ENCODE results near the gene CFAP77. TPM values are rescaled to one million over a fixed set of nuclear protein-coding genes. Genes with fewer than 3 reads are reported as not detected.

Gene CFAP77
- total RNA-seq, 2 experiments from 2014 or later: not detected

DNA sequence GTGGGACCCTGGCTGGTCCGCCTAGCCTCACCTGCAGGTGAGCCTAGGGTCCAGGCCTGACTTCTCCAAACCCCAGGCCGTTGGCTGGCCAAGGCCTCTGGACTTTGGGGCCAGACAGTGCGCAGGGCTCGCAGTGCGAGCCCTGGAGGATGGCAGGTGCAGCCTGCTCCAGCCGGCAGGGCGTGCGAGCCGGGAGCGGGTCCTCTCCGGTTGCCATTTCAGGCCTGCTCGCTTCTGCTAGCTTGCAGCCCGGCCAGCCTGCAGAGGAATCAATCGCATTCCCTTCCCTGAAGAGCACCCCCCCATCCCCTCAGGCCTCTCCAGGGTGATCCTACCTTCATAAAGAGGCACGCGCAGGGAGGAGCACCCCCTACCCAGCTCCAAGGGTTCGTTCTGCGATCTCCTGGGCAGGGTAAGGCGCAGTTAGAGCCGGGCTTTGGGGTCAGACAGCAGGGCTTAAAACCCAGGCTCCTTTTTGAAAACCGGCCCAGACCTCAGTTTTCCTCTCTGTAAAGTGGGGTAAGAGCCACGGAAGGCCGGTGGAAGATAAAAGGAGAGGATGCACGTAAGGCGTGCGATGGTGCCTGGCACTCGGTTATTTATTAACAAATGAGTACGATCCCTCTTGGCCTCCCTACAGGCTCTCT, 178.6 kb downstream of the CFAP77 start:
- ATAC-seq (no peak), DNase-seq (no peak)
- ChIA-PET CTCF (no interaction called here), POLR2A (interaction anchor here (0.7 kb wide), 1 partner anchor 174 kb away, joined by 5 read pairs; no protein-coding TSS in a partner anchor)
- no peak overlapping the region for H3K27ac Mint-ChIP-seq
- peaks cover 2% of the 10 kb centered on the region for H3K36me3 Mint-ChIP-seq (ENCODE audit: low read depth)
- peaks cover 68% of the 10 kb centered on the region for H3K27me3 Mint-ChIP-seq (ENCODE audit: low read depth)
- H3K9me3 Mint-ChIP-seq (ENCODE audit: insufficient read depth): no peaks in the 10 kb centered on the region
- H3K4me3 Mint-ChIP-seq: no peak overlapping the region
- peaks cover 2% of the 10 kb centered on the region for H3K4me1 Mint-ChIP-seq (ENCODE audit: low read depth)

DNA sequence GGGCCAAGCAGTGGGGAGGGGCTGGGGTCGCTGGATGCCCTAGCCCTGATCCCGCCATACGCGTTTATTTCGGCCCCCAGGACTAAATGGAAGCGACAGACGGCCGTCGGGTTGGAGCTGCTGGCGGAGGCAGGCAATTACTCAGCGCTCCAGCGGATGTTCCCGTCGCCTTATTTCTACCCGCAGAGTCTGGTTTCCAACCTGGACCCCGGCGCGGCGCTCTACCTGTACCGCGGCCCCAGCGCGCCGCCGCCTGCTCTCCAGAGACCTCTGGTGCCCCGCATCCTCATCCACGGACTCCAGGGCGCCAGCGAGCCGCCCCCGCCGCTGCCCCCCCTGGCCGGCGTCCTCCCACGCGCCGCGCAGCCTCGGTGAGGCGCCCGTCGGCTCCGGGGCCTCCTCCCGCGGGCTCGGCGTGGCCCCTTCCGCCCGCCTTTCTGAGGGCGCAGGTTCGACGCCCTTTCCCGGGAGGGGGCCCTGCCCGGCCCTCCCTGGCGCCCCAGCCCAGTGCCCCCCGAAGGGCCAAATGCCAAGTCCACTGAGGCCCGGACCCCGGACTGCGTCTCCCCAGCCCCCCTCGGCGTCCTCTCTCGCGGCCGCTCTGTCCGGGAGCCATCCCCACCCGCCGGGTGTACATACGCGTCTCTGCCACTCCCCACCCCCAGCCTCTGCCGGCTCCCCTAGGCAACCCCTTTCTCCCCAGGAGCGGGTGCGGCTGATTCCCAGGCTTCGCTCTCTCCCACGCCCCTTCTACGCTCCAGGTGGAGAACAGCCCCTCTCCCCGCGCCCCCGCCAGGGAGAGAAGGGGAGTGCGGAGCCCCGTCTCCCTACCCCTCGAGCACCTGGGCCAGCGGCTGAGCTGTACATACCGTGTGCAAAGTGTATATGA, 179.4 kb downstream of the CFAP77 start:
- H3K4me1 Mint-ChIP-seq (ENCODE audit: low read depth): peaks cover 2% of the 10 kb centered on the region
- H3K4me3 Mint-ChIP-seq: no peak overlapping the region
- ChIA-PET CTCF (no interaction called here), POLR2A (interaction anchor here (0.7 kb wide), 1 partner anchor 174 kb away, joined by 5 read pairs; no protein-coding TSS in a partner anchor)
- H3K36me3 Mint-ChIP-seq (ENCODE audit: low read depth): peaks cover 2% of the 10 kb centered on the region
- H3K27me3 Mint-ChIP-seq (ENCODE audit: low read depth): peaks cover 63% of the 10 kb centered on the region
- ATAC-seq (no peak), DNase-seq (no peak)
- H3K9me3 Mint-ChIP-seq (ENCODE audit: insufficient read depth): no peaks in the 10 kb centered on the region
- H3K27ac Mint-ChIP-seq: no peak overlapping the region

DNA sequence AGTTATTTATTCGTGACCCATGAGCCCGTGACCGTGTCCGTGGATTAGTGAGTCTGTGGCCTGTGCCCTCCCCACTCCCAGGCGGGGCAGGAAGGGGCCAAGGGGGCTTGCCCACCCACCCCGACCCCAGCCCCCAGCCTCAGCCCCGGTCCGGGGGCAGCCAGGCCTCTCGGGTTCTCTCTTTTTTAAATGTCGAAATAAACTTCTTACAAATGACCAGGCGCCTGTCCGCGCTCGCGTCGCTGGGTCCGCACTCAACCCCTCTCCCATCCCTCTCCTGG, 180.0 kb downstream of the CFAP77 start:
- peaks cover 57% of the 10 kb centered on the region for H3K27me3 Mint-ChIP-seq (ENCODE audit: low read depth)
- peaks cover 2% of the 10 kb centered on the region for H3K4me1 Mint-ChIP-seq (ENCODE audit: low read depth)
- H3K9me3 Mint-ChIP-seq (ENCODE audit: insufficient read depth): no peaks in the 10 kb centered on the region
- no peak for DNase-seq
- H3K4me3 Mint-ChIP-seq: no peak overlapping the region
- ChIA-PET CTCF (no interaction called here), POLR2A (no interaction called here)
- ATAC-seq: no peak
- peaks cover 2% of the 10 kb centered on the region for H3K36me3 Mint-ChIP-seq (ENCODE audit: low read depth)
- no peak overlapping the region for H3K27ac Mint-ChIP-seq

DNA sequence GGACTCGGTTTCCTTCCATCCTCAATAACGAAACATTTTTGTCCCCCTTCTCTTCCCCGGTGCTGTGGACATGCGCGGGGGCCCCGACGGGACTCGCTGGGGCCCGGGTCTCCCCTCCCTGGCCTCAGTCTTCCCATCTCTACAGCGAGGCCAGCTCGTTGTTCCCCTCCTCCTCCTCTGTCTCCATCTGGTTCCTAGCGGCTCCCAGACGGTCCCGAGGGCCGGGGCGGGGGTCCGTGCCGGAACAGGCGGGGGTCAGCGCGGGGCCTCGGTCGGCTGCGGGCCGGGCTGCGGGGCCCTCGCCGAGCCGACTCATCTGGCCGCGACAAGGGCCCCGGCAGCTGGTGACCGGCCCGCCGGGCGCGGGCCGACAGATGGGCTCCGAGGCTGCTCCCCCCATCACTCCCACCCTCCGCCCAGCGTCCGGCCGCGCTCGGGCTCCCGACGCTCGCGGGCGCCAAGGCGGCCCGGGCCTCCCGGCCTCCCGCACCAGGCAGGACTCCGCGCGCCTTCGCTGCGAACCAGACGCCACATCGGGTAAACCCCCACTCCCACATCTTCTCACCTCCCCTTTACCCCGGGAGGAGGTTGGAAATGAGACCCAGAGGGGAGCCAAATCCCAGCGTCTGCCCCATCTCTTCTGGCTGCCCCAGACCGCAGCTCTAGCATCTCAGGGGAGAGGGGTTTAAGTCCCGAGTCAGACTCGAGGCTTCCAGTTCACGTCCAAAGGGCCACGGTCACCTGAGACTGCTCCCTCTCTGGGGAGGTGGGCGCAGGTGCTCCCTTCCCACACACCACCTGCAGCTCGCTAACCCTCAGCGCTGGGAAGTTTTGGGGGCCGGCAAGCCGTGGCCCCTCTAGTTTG, 180.5 kb downstream of the CFAP77 start:
- H3K36me3 Mint-ChIP-seq (ENCODE audit: low read depth): peaks cover 2% of the 10 kb centered on the region
- no peak for ATAC-seq
- peaks cover 2% of the 10 kb centered on the region for H3K4me1 Mint-ChIP-seq (ENCODE audit: low read depth)
- no peak for DNase-seq
- H3K27ac Mint-ChIP-seq: no peak overlapping the region
- no peaks in the 10 kb centered on the region for H3K9me3 Mint-ChIP-seq (ENCODE audit: insufficient read depth)
- H3K27me3 Mint-ChIP-seq (ENCODE audit: low read depth): peaks cover 53% of the 10 kb centered on the region
- POLR2A ChIA-PET: no interaction called here
- H3K4me3 Mint-ChIP-seq: no peak overlapping the region
- CTCF ChIA-PET: interaction anchor here (1.3 kb wide), 1 partner anchor 14 kb away, joined by 3 read pairs; no protein-coding TSS in a partner anchor

DNA sequence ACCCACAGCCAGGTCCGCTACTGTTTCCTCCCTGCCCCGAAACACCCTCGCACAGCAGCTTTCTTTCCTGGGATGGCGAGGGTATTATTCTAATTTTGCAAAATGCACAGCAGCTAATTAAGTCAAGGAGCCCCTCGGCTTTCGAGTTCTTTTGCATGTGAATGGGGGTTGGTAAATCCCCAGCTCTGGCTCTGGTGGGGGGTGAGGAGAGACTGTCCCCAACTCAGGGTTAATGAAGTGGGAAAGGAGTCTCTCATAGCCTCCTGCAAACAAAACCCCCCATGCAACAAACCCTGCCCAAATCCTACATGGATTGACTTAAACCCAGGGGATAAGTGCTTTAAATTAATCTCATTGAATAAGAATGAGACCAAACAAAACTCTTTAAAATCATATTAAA, 181.2 kb downstream of the CFAP77 start:
- H3K36me3 Mint-ChIP-seq (ENCODE audit: low read depth): peaks cover 2% of the 10 kb centered on the region

DNA sequence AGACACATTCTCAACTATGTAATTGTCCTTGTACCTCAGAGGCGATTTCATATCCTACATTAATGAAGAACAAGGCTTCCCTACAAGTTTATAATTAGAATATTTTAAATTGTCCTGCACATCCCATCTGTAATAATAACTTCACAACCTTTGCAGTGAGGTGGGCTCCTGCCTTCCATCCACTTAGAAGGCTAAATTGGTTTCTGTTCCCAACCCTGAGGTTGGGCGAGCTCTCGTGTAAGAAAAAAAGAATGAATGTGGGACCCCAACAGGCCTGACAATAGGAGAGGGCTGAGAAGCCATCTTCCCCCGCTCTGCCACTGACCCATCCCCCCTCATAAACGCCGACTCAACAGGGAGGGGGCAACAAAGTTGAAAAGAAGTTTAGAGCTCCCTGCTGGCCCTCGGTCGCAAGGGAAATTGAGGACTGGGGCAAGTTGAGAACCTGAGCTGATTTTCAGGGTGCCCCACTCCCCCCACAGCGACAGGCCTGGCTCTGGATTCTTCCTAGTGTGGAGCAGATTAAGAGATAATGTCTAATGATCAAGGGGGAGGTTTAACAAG, 181.8 kb downstream of the CFAP77 start:
- no peak for ATAC-seq
- peaks cover 2% of the 10 kb centered on the region for H3K36me3 Mint-ChIP-seq (ENCODE audit: low read depth)
- ChIA-PET POLR2A (no interaction called here), CTCF (interaction anchor here (1.3 kb wide), 1 partner anchor 15 kb away, joined by 3 read pairs; no protein-coding TSS in a partner anchor)
- no peaks in the 10 kb centered on the region for H3K9me3 Mint-ChIP-seq (ENCODE audit: insufficient read depth)
- peaks cover 40% of the 10 kb centered on the region for H3K27me3 Mint-ChIP-seq (ENCODE audit: low read depth)
- no peak for DNase-seq
- no peak overlapping the region for H3K4me3 Mint-ChIP-seq
- H3K4me1 Mint-ChIP-seq (ENCODE audit: low read depth): peaks cover 2% of the 10 kb centered on the region
- no peak overlapping the region for H3K27ac Mint-ChIP-seq

More for the DNA sequence above, 181.2 kb downstream of the CFAP77 start:
- Mint-ChIP-seq H3K4me3 (no peak overlapping the region), H3K4me1 (ENCODE audit: low read depth) (peaks cover 2% of the 10 kb centered on the region), H3K27ac (no peak overlapping the region), H3K9me3 (ENCODE audit: insufficient read depth) (no peaks in the 10 kb centered on the region), H3K27me3 (ENCODE audit: low read depth) (peaks cover 46% of the 10 kb centered on the region)
- ChIA-PET CTCF (interaction anchor here (1.3 kb wide), 1 partner anchor 15 kb away, joined by 3 read pairs; no protein-coding TSS in a partner anchor), POLR2A (no interaction called here)
- ATAC-seq (no peak), DNase-seq (no peak)

DNA sequence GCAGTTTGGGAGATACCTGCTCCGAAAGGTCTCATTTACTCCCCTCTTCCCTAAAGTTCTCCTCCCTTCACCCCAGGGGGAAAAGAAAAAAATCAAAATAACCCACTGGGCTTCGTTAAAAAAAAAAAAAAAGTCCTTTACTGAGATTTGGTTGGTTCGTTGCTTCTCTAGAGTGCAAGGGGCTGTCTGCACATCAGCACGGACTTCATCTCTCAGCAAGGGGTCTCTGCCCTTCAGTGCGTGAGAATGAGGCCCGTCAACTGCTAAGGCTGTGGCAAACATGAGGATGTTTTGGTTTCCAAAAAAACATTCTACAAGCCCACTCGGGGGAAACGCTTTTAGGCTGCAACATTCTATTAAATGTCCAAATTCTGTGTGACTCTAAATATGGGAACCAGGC, 182.4 kb downstream of the CFAP77 start:
- no peaks in the 10 kb centered on the region for H3K9me3 Mint-ChIP-seq (ENCODE audit: insufficient read depth)
- H3K27me3 Mint-ChIP-seq (ENCODE audit: low read depth): peaks cover 40% of the 10 kb centered on the region
- POLR2A ChIA-PET: no interaction called here
- peaks cover 2% of the 10 kb centered on the region for H3K36me3 Mint-ChIP-seq (ENCODE audit: low read depth)
- H3K27ac Mint-ChIP-seq: no peak overlapping the region
- ATAC-seq (no peak), DNase-seq (no peak)
- CTCF ChIA-PET: no interaction called here
- H3K4me1 Mint-ChIP-seq (ENCODE audit: low read depth): peaks cover 2% of the 10 kb centered on the region
- H3K4me3 Mint-ChIP-seq: no peak overlapping the region

DNA sequence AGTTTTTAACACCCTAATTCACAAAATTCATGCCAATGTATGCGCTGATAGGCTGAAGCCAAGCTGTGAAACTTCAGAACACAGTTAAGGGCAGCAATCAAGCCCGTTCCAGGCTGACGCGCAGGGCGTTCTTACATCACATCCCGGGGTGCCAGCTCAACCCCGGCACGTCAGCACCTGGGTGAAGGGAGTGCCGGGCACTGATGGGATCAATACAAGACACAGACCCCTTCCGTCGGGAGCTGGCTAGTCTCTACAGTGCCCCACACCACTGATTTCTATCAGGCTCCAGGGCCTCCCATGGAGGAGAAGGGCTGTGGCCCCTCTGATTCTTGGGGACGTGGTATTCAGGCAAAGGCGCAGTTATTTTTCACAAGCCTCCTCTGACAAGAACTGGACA, 184.4 kb downstream of the CFAP77 start:
- POLR2A ChIA-PET: no interaction called here
- H3K36me3 Mint-ChIP-seq (ENCODE audit: low read depth): peaks cover 2% of the 10 kb centered on the region
- CTCF ChIA-PET: no interaction called here
- no peak for DNase-seq
- no peak overlapping the region for H3K27ac Mint-ChIP-seq
- ATAC-seq: no peak
- H3K27me3 Mint-ChIP-seq (ENCODE audit: low read depth): peaks cover 27% of the 10 kb centered on the region
- no peaks in the 10 kb centered on the region for H3K9me3 Mint-ChIP-seq (ENCODE audit: insufficient read depth)
- peaks cover 2% of the 10 kb centered on the region for H3K4me1 Mint-ChIP-seq (ENCODE audit: low read depth)
- no peak overlapping the region for H3K4me3 Mint-ChIP-seq

DNA sequence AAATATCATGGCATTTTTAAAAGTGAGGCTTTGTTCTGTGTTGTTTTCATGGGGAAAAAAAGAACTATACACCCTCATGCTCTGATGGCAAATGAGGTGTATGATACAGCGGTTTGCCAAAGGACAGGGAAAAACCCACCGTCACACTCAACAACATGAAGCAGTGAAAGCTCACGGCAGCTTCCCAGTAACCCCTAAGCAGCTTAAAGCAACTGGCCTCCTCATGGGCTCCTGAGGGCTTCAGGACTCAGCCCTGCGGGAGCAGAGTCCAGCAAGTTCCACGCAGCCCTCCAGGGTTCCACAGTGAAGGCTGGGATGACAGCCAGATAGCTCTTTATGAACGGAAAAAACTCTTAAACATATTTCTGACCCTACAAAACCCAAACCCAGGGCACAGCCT, 185.3 kb downstream of the CFAP77 start:
- no peak for DNase-seq
- POLR2A ChIA-PET: no interaction called here
- H3K9me3 Mint-ChIP-seq (ENCODE audit: insufficient read depth): no peaks in the 10 kb centered on the region
- peaks cover 2% of the 10 kb centered on the region for H3K36me3 Mint-ChIP-seq (ENCODE audit: low read depth)
- ATAC-seq: no peak
- no peak overlapping the region for H3K4me3 Mint-ChIP-seq
- peaks cover 21% of the 10 kb centered on the region for H3K27me3 Mint-ChIP-seq (ENCODE audit: low read depth)
- H3K27ac Mint-ChIP-seq: no peak overlapping the region
- H3K4me1 Mint-ChIP-seq (ENCODE audit: low read depth): peaks cover 2% of the 10 kb centered on the region
- CTCF ChIA-PET: interaction anchor here (1.3 kb wide), 1 partner anchor 21 kb away, joined by 3 read pairs; no protein-coding TSS in a partner anchor

DNA sequence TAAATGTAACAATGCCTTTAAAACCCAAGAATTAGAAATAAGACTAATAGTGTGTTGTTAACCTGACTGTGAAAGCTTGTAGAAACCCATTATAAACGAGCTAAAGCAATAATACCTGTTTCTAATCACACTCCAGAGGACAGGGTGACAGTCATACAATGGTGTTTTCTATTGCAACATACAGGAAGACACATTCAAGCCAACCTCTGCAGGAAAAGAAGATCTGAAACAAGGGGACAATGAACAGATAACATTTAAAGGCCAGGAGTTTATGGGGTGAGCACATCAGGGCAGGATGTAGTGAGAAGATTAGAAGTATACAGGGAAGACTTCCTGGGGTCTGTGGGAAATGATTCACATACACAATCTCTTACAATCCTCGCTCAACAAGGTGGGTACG, 186.2 kb downstream of the CFAP77 start:
- Mint-ChIP-seq H3K27ac (no peak overlapping the region), H3K4me1 (ENCODE audit: low read depth) (peaks cover under 1% of the 10 kb centered on the region), H3K9me3 (ENCODE audit: insufficient read depth) (no peaks in the 10 kb centered on the region), H3K27me3 (ENCODE audit: low read depth) (peaks cover 15% of the 10 kb centered on the region), H3K36me3 (ENCODE audit: low read depth) (peaks cover 2% of the 10 kb centered on the region), H3K4me3 (no peak overlapping the region)
- DNase-seq (no peak), ATAC-seq (no peak)
- CTCF ChIA-PET: interaction anchor here (1.3 kb wide), 1 partner anchor 22 kb away, joined by 3 read pairs; no protein-coding TSS in a partner anchor
- POLR2A ChIA-PET: no interaction called here

DNA sequence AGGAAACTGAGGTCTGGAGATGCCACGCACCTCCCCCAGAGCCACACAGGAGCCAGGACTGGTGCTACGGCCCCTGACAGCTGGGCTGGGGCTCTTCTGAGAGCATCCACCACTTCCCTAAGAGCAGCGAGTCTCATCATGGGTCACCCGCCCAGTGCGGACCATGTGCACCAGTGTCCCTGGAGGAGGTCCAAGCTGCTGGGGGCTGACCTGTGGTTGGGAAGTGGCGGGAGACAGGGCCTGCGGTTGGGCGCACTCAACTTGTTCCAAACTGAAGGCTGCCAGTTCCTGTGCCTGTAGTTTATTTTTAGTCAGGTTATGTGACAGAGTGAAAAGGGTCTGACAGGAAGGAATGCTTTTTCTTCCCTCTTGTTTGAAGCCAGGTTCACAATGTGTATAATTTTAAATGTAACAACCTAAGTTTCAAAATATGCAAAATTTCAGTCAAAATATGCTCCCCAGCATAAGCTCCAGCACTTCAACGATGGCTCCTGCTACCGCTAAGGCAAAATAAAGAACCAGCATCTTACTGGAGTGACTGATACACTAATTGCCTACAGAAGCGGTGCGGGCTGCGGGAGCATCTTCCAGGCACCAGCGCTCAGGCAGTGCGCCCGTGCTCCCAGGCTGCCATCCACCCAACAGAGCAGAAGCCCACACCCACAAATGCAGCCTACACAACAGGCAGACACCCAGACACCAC, 187.2 kb downstream of the CFAP77 start:
- peaks cover 5% of the 10 kb centered on the region for H3K27me3 Mint-ChIP-seq (ENCODE audit: low read depth)
- no peaks in the 10 kb centered on the region for H3K4me1 Mint-ChIP-seq (ENCODE audit: low read depth)
- no peaks in the 10 kb centered on the region for H3K9me3 Mint-ChIP-seq (ENCODE audit: insufficient read depth)
- no peak for DNase-seq
- POLR2A ChIA-PET: no interaction called here
- CTCF ChIA-PET: no interaction called here
- no peak overlapping the region for H3K27ac Mint-ChIP-seq
- H3K36me3 Mint-ChIP-seq (ENCODE audit: low read depth): peaks cover 2% of the 10 kb centered on the region
- no peak overlapping the region for H3K4me3 Mint-ChIP-seq
- no peak for ATAC-seq

Measured in activated CD8-positive, alpha-beta T cell treated with anti-CD3 and anti-CD28 coated beads, Interleukin-2, amount 10 ng/mL, durations not matched to agents 7 days and 5 days (primary cell).